ENCODE data around the gene SELPLG.

The SELPLG gene

DNA sequence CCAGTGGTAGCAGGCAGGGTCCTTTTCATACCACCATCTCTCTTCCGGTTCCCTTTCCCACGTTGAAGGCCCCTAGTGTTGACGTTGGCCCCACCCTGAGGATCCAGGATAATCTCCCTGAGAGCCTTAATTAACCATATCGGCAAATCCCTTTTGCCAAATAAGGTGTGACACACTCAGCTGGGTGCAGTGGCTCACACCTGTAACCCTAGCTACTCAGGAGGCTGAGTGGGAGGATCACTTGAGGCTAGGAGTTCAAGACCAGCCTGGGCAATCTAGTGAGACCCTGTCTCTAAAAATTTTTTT lies 33.0 kb downstream of the SELPLG start:
- CTCF ChIA-PET, result interaction anchor here (1.3 kb wide), 1 partner anchor 14 kb away, joined by 3 read pairs; no protein-coding TSS in a partner anchor
- Histone ChIP-seq H3K4me1 (ENCODE audit: control extremely low read depth in 1 of 4, control insufficient read depth in 4 of 4, insufficient read depth in 4 of 4, low read length in 3 of 4) (peaks cover 0 to 6% (median 0%) of the 10 kb centered on the region in 4 experiments), H3K4me3 (ENCODE audit: control insufficient read depth in 1 of 7, extremely low read depth in 1 of 7, insufficient read depth in 4 of 7, low read depth in 2 of 7, low read length in 6 of 7) (no peak overlapping the region), H3K27ac (ENCODE audit: insufficient read depth in 1 of 2, low read depth in 1 of 2, low read length in 2 of 2, poor library complexity in 1 of 2, severe bottlenecking in 2 of 2) (no peak overlapping the region), H3K9me3 (ENCODE audit: control extremely low read depth in 1 of 5, control insufficient read depth in 4 of 5, insufficient read depth in 2 of 5, low read depth in 1 of 5, low read length in 4 of 5) (no peaks in the 10 kb centered on the region), H3K36me3 (ENCODE audit: control insufficient read depth in 4 of 4, insufficient read depth in 4 of 4, low read length in 3 of 4) (no peaks in the 10 kb centered on the region), H3K27me3 (replicated peaks in 2 of 5; ENCODE audit: control insufficient read depth in 4 of 5, insufficient read depth in 5 of 5, low read length in 4 of 5) (no peaks in the 10 kb centered on the region)
- no peak for DNase-seq
- 95% methylated on average over 4 of the region's 4 CpGs for WGBS (ENCODE audit: insufficient coverage)
- POLR2A ChIA-PET, result no interaction called here

DNA sequence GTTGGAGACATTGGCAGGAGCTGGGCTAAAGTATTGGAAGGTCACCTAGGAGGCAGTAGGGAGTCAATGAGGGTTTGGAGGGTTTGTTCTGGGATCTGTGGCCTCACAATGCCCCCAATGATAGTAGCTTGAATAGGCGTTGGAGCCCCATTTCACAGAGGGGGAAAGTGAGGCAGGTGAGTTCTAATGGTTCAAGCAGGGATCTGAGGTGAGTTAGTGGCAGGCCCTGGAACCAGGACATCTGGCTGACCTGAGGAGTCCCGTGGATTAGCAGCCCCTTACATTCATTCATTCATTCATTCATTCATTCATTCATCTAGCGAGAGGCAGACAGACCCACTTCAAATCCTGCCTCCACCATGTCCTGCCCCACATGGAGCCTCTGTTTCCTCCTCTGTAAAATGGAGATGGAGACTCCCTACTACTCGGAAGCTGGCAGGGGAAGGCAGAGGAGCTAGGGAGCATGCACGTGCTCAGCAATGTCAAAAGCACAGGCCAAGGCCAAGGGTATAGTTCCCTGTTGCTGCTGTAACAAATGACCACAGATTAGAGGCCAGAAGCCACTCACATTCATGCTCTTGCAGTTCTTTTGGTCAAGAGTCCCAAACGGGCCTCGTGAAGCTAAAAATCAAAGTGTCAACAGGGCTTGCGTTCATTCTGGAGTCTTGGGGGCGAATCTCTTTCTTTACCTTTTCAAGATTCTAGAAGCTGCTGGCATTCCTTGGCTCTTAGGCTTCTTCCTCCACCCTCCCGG lies 33.6 kb downstream of the SELPLG start:
- Histone ChIP-seq H3K4me1 (ENCODE audit: control extremely low read depth in 1 of 4, control insufficient read depth in 4 of 4, insufficient read depth in 4 of 4, low read length in 3 of 4) (peaks cover 0 to 6% (median 0%) of the 10 kb centered on the region in 4 experiments), H3K27ac (ENCODE audit: insufficient read depth in 1 of 2, low read depth in 1 of 2, low read length in 2 of 2, poor library complexity in 1 of 2, severe bottlenecking in 2 of 2) (no peak overlapping the region), H3K27me3 (replicated peaks in 2 of 5; ENCODE audit: control insufficient read depth in 4 of 5, insufficient read depth in 5 of 5, low read length in 4 of 5) (no peaks in the 10 kb centered on the region), H3K9me3 (ENCODE audit: control extremely low read depth in 1 of 5, control insufficient read depth in 4 of 5, insufficient read depth in 2 of 5, low read depth in 1 of 5, low read length in 4 of 5) (no peaks in the 10 kb centered on the region), H3K36me3 (ENCODE audit: control insufficient read depth in 4 of 4, insufficient read depth in 4 of 4, low read length in 3 of 4) (no peaks in the 10 kb centered on the region), H3K4me3 (ENCODE audit: control insufficient read depth in 1 of 7, extremely low read depth in 1 of 7, insufficient read depth in 4 of 7, low read depth in 2 of 7, low read length in 6 of 7) (no peak overlapping the region)
- 96% methylated on average over 8 of the region's 10 CpGs for WGBS (ENCODE audit: insufficient coverage)
- ChIA-PET CTCF (interaction anchor here (1.3 kb wide), 1 partner anchor 14 kb away, joined by 3 read pairs; no protein-coding TSS in a partner anchor), POLR2A (no interaction called here)
- no peak for DNase-seq

DNA sequence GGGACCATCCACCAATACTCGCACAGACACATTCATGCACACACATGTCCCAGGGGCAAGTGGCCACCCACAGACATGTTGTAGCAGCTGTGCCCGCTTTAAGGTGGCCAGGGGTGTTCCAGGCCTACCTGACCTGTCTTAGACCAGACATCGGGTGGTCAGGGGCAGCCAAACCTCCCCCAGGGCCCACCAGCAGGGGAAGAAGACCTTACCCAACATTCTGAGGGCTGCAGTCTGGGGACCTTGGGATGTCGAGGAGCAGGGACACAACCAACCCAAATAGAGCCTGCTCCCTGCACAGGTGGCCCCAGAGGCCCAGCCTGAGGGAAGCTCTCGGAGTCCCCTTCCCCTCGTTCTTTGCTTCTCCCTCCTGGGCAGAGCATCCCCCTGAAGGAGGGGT lies 34.2 kb downstream of the SELPLG start:
- Histone ChIP-seq H3K27me3 (replicated peaks in 2 of 5; ENCODE audit: control insufficient read depth in 4 of 5, insufficient read depth in 5 of 5, low read length in 4 of 5) (no peaks in the 10 kb centered on the region), H3K4me3 (ENCODE audit: control insufficient read depth in 1 of 7, extremely low read depth in 1 of 7, insufficient read depth in 4 of 7, low read depth in 2 of 7, low read length in 6 of 7) (no peak overlapping the region), H3K27ac (ENCODE audit: insufficient read depth in 1 of 2, low read depth in 1 of 2, low read length in 2 of 2, poor library complexity in 1 of 2, severe bottlenecking in 2 of 2) (no peak overlapping the region), H3K36me3 (ENCODE audit: control insufficient read depth in 4 of 4, insufficient read depth in 4 of 4, low read length in 3 of 4) (no peaks in the 10 kb centered on the region), H3K4me1 (ENCODE audit: control extremely low read depth in 1 of 4, control insufficient read depth in 4 of 4, insufficient read depth in 4 of 4, low read length in 3 of 4) (peaks cover 0 to 6% (median 0%) of the 10 kb centered on the region in 4 experiments), H3K9me3 (ENCODE audit: control extremely low read depth in 1 of 5, control insufficient read depth in 4 of 5, insufficient read depth in 2 of 5, low read depth in 1 of 5, low read length in 4 of 5) (no peaks in the 10 kb centered on the region)
- POLR2A ChIA-PET, result no interaction called here
- DNase-seq, result no peak
- CTCF ChIA-PET, result no interaction called here
- 85% methylated on average over 4 of the region's 6 CpGs for WGBS (ENCODE audit: insufficient coverage)

DNA sequence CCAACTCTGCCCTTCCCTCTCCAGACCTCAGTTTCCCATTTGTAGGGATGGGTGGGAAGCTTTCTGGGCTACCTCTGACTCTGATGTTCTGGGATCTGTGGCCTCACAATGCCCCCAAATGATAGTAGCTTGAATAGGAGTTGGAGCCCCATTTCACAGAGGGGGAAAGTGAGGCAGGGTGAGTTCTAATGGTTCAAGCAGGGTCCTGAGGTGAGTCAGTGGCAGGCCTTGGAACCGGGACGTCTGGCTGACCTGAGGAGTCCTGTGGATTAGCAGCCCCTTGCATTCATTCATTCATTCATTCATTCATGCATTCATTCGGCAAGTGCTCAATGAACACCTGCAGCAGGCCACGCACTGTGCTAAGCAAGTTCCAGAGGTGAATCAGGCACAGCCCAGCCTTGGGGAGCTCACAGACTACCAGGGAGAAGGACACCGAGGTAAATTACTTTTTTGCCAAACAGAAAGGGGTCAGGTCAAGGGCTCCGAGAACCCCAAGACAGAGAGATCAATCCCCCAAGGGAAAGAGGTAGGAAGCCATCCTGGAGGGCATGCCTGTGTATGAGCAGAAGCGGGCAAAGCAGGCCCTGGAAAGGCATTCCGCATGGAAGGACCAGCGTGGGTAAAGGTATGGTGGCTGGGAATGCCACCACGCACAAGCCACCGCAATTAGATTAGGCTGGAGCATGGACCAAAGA lies 35.0 kb downstream of the SELPLG start:
- ChIA-PET POLR2A (no interaction called here), CTCF (interaction anchor here (0.9 kb wide), 1 partner anchor 10 kb away, joined by 3 read pairs; no protein-coding TSS in a partner anchor)
- no peak overlapping the region for H3K4me3 ChIP-seq (ENCODE audit: control insufficient read depth in 1 of 7, extremely low read depth in 1 of 7, insufficient read depth in 4 of 7, low read depth in 2 of 7, low read length in 6 of 7)
- DNase-seq, result no peak
- H3K9me3 ChIP-seq (ENCODE audit: control extremely low read depth in 1 of 5, control insufficient read depth in 4 of 5, insufficient read depth in 2 of 5, low read depth in 1 of 5, low read length in 4 of 5), result no peaks in the 10 kb centered on the region
- H3K27me3 ChIP-seq (replicated peaks in 2 of 5; ENCODE audit: control insufficient read depth in 4 of 5, insufficient read depth in 5 of 5, low read length in 4 of 5), result no peaks in the 10 kb centered on the region
- H3K36me3 ChIP-seq (ENCODE audit: control insufficient read depth in 4 of 4, insufficient read depth in 4 of 4, low read length in 3 of 4), result no peaks in the 10 kb centered on the region
- peaks cover 0 to 6% (median 0%) of the 10 kb centered on the region in 4 experiments for H3K4me1 ChIP-seq (ENCODE audit: control extremely low read depth in 1 of 4, control insufficient read depth in 4 of 4, insufficient read depth in 4 of 4, low read length in 3 of 4)
- WGBS (ENCODE audit: insufficient coverage), result 98% methylated on average over 9 of the region's 11 CpGs
- no peak overlapping the region for H3K27ac ChIP-seq (ENCODE audit: insufficient read depth in 1 of 2, low read depth in 1 of 2, low read length in 2 of 2, poor library complexity in 1 of 2, severe bottlenecking in 2 of 2)

DNA sequence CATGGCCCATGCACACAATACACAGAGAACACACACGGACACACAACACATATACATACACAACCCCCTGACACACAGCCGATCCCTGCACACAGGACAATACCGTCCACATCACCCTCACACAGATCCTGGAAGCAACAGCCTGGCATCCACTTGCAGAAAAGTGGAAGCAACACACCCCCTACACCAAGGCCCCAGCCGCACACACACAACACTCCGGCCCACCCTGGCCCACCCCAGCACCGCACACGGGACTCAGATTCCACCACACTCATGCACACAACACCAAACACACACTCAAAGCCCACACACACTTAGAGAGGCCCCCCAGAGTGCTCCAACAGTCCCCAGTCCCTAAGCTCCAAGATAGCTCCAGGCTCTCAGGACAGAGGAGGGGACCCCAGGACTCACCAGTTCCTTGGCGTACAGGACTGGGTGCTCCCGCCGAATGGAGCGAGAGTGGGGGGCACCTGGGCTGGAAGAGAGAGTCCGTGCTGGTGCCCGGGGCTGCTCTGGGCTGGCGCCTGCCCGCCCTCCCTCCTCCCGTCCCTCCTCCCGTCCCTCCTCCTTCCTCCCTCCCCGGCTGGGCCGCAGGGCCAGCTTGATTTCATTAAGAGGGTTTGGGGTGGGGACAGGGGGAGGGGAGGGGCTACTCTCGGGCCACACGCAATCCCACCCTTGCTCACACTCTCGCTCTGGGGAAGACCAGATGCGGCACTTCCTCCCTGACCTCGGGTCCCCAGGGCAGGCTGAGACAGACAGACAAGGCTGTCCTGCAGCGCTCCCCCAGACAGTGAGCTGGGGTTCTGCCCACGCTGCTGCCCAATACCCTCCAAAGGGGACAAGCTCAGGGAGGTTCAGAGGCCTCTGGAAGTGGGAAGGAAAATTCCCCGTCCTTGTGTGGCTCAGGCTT lies 35.9 kb downstream of the SELPLG start, which contains the start of gene TMEM119:
TSS of gene TMEM119 (minus strand) at position 526 of the 913 bp plus-strand sequence. CDS start 5,701 bp downstream, outside the sequence.
- H3K9me3 ChIP-seq (ENCODE audit: control extremely low read depth in 1 of 5, control insufficient read depth in 4 of 5, insufficient read depth in 2 of 5, low read depth in 1 of 5, low read length in 4 of 5), result no peaks in the 10 kb centered on the region
- no peak for DNase-seq
- H3K36me3 ChIP-seq (ENCODE audit: control insufficient read depth in 4 of 4, insufficient read depth in 4 of 4, low read length in 3 of 4), result no peaks in the 10 kb centered on the region
- H3K4me1 ChIP-seq (ENCODE audit: control extremely low read depth in 1 of 4, control insufficient read depth in 4 of 4, insufficient read depth in 4 of 4, low read length in 3 of 4), result peaks cover 0 to 6% (median 0%) of the 10 kb centered on the region in 4 experiments
- ChIA-PET POLR2A (no interaction called here), CTCF (interaction anchor here (0.9 kb wide), 1 partner anchor 11 kb away, joined by 3 read pairs; no protein-coding TSS in a partner anchor)
- WGBS (ENCODE audit: insufficient coverage), result 72% methylated on average over 9 of the region's 27 CpGs
- no peaks in the 10 kb centered on the region for H3K27me3 ChIP-seq (replicated peaks in 2 of 5; ENCODE audit: control insufficient read depth in 4 of 5, insufficient read depth in 5 of 5, low read length in 4 of 5)
- H3K27ac ChIP-seq (ENCODE audit: insufficient read depth in 1 of 2, low read depth in 1 of 2, low read length in 2 of 2, poor library complexity in 1 of 2, severe bottlenecking in 2 of 2), result no peak within 1 kb of the TSS
- H3K4me3 ChIP-seq (ENCODE audit: control insufficient read depth in 1 of 7, extremely low read depth in 1 of 7, insufficient read depth in 4 of 7, low read depth in 2 of 7, low read length in 6 of 7), result no peak within 1 kb of the TSS

DNA sequence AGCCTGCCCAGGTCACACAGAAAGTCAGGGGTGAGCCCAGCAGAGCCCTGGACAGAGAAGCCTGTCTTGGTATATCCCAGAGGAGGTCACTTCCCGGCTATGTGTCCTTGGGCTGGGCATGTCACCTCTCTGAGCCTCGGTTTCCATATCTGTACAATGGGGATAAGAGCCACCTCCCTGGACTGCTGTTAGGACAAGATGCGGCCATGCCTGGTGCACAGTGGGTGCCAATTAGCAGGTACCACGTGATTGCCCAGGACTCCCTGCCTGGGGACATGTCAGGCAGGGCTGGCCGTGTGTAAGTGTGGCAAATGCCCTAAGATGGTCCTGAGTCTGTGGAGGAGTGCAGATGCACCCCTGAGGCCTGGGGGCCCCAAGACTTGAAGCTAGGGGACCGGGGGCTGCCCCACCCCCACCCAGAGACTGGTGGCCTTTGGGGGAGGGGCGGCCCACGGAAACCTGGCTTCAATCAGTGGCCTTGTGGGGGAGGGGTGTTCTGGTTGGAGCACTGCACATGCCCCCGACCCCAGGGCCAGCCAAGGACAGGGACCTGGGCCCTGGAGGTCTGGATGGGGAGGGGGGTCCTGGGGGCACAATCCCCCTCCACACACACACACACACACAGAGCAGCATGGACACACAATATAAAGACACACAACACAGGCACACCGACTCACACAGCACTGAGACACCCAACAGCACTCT lies 36.7 kb downstream of the SELPLG start:
- Histone ChIP-seq H3K9me3 (ENCODE audit: control extremely low read depth in 1 of 5, control insufficient read depth in 4 of 5, insufficient read depth in 2 of 5, low read depth in 1 of 5, low read length in 4 of 5) (no peaks in the 10 kb centered on the region), H3K4me1 (ENCODE audit: control extremely low read depth in 1 of 4, control insufficient read depth in 4 of 4, insufficient read depth in 4 of 4, low read length in 3 of 4) (peaks cover 0 to 6% (median 0%) of the 10 kb centered on the region in 4 experiments), H3K27ac (ENCODE audit: insufficient read depth in 1 of 2, low read depth in 1 of 2, low read length in 2 of 2, poor library complexity in 1 of 2, severe bottlenecking in 2 of 2) (no peak overlapping the region), H3K36me3 (ENCODE audit: control insufficient read depth in 4 of 4, insufficient read depth in 4 of 4, low read length in 3 of 4) (no peaks in the 10 kb centered on the region), H3K4me3 (ENCODE audit: control insufficient read depth in 1 of 7, extremely low read depth in 1 of 7, insufficient read depth in 4 of 7, low read depth in 2 of 7, low read length in 6 of 7) (no peak overlapping the region), H3K27me3 (replicated peaks in 2 of 5; ENCODE audit: control insufficient read depth in 4 of 5, insufficient read depth in 5 of 5, low read length in 4 of 5) (no peaks in the 10 kb centered on the region)
- ChIA-PET POLR2A (no interaction called here), CTCF (interaction anchor here (1.2 kb wide), 1 partner anchor 14 kb away, joined by 4 read pairs; no protein-coding TSS in a partner anchor)
- 90% methylated on average over 7 of the region's 10 CpGs for WGBS (ENCODE audit: insufficient coverage)
- no peak for DNase-seq

All from common myeloid progenitor, CD34-positive (primary cell).